Activated CD4-positive, alpha-beta T cell treated with anti-CD3 and anti-CD28 coated beads, Interleukin-2, amount 50 U/mL, for 48 hours (primary cell): ENCODE results near the gene GSPT1.

Source experiments
- DNase-seq, 2 experiments: peaks; one replicate each; pipeline ENCODE4 v3.0.0-alpha.2; 2020

GSPT1 gene

GRCh38 chr16:11909653-11910545 is 5.9 kb downstream of the GSPT1 start:
- DNase-seq = no peak

GRCh38 chr16:11907160-11907970 is 8.4 kb downstream of the GSPT1 start:
- no peak for DNase-seq

DNA sequence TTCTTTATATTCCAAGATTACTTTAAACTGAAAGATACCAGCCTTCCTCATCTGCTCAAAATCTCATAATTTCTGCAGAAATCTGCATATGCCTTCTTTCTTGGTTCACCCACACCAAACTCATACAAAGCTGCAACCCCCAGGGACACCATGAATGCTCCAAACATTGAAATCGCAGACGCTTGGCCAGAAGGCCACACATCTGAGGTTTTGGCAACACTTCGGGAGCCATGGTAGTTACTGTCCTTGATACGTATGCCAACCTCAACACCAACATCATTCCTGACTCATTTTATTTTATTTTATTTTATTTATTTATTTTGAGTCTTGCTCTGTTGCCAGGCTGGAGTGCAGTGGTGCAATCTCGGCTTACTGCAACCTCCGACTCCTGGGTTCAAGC is 11.8 kb downstream of the GSPT1 start:
- DNase-seq = no peak

DNA sequence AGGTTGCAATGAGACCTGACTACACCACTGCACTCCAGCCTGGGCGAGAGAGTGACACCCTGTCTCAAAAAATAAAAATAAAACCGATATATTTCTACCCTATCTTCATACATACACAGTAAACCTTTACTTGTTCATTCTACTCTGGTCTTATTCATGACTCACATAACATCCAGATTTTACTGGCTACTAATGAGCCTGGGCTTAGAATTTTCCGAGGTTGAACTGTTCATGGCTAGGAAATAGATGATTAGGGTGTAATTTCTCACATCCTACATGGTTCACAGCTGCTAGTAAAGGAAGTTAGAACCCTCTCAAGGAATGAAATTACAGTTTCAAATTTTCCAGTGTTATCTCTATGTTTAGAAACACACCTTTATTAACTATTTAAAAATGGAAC is 14.7 kb downstream of the GSPT1 start:
- no peak for DNase-seq

DNA sequence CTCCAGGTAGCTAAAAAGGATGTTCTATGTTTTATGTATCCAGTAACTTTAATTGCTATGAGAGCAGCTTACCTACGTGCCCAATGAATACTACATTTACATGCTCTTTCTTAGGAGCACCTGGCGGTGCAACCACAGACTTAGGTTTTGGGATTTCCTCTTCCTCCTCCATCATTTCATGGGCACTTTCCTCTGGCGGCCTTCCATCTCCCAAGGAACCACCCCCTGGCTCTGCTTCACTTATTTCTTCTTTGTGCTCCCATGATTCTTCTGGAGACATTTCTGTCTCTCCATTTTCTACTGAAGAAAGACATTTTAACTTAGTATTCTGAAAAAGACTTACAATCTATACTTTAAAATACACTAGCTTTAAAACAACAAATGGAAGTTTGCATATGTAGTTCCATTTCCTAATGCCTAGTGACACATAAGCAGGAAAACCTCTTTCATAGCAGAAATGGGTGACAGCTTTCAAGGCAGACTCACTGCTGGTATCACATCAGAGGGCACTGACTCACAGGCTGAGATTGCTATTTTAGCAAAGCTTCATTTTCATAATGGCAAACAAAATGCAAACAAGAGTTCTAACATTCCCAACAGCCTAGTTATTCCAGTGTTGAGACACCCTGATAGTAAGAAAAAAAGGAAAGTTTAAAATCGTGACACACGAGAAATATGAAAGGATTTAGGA is 19.1 kb downstream of the GSPT1 start:
- no peak for DNase-seq

GRCh38 chr16:11893571-11893970 is 22.2 kb downstream of the GSPT1 start:
- no peak for DNase-seq

DNA sequence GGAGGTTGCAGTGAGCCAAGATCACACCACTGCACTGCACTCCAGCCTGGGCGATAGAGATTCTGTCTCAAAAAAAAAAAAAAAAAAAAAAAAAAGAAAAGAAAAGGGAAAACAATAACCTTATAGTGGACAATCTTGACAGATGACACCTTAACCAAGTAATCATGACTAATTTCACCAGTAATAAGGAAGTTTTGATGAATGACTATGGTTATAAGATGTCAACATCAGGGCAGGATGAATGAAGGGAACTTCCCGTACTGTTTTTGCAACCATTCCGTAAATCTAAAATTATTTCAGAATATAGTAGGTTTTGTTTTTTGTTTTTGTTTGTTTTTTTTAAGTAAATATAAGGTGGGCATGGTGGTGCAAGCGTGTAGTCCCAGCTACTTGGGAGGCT is 23.0 kb downstream of the GSPT1 start:
- DNase-seq = no peak

- no peak for DNase-seq
These were observed 25.4 kb downstream of the GSPT1 start for GRCh38 chr16:11890231-11890965.

DNA sequence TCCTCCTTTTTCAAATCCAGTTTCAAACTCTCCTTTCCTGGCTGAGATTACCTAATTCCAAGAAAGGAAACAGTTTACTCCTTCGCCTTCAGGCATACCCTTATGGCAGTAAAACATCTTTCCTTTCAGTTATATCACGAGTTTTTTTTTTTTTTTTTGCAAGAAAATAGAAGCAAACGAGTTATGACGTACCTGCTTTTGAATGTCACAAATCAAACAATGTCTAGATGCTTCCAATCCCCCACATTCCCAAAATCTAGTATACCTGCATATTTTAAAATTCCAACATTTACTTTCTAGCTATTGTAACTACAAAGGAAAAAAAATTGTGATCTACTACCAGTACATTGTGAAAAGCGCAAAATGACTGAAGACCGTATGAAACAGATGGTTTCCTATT is 28.9 kb downstream of the GSPT1 start:
- no peak for DNase-seq

DNA sequence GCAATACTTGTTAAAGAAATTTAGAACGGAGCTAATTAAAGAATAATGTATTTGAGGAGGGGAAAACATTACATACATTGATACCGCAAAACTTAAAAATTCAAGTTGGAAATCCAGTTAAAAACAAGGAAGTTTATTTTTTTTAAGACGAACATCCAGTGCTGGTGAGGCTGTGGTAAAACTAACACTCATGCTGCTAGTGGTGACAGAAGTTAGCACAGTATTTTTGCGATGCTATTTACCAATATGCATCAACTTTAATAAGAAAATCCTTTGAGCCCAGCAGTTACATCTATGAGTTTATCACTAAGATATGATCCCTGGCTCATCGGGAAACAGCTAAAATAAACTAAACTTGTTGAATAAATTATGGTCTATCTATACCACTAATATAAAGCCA is 31.7 kb downstream of the GSPT1 start:
- DNase-seq = no peak

DNA sequence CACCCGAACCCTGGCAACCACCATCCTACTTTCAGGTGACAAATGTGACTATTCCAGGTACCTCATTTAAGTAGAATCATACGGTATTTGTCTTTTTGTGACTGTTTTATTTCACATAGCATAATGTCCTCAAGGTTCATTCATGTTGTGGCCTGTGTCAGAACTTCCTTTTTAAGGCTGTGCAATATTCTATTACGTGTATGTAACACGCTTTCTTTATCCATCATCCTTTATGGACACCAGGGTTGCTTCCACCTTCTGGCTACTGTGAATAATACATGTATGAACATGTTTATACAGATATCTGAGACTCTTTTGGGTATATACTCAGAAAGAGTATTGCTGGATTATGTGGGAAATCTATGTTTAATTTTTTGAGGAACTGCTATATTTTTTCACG is 35.7 kb downstream of the GSPT1 start:
- no peak for DNase-seq

DNA sequence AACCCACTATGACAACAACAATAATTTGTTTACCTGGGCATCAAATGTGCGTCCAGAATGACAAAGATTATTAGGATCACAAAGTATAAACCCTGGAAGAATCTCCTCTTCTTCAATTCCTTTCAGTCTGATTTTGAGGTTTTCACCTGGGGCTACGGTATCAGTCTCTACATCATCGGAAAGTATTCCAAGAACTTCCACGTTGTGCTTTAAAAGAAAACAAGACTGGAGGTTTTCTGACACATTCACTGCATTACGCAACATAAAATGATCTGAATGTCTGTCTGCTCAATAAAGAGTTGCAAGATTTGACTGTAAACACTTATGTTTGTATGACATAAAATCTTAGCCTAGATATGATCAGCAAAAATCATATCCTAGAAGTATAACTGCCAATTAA is 38.4 kb downstream of the GSPT1 start:
- DNase-seq = no peak

- DNase-seq = no peak
These were observed 39.5 kb downstream of the GSPT1 start for GRCh38 chr16:11876306-11876705.

GRCh38 chr16:11875721-11876120 is 40.0 kb downstream of the GSPT1 start:
- no peak for DNase-seq

DNA sequence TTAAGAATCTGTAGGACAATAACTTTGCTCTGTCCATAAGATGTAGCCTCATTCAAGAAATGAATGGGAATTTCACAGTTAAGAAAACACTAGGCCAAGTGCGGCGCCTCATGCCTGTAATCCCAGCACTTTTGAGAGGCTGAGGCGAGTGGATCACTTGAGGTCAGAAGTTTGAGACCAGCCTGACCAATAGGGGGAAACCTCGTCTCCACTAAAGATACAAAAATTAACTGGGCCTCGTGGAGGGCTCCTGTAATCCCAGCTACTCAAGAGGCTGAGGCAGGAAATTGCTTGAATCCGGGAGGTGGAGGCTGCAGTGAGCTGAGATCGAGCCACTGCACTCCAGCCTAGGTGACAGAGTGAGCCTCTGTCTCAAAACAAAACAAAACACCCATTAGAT is 44.6 kb downstream of the GSPT1 start:
- no peak for DNase-seq

DNA sequence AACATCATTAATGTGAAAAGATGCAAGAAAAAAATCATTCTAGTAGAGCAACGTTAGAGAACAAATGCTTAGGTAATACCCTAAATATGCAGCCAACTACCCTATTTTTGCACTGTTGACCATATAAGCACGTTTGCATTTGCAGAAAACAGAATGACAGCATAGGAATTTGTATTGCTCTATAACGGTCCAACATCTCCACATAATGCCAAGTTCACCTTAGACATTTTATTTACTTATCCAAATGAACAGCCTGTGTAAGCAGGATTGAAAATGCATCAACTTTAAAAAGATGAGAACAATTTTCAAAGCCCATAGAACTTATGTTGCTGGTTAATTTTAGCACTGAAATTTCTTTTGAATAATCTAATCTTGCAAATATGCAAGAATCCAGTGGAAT is 45.4 kb downstream of the GSPT1 start:
- DNase-seq = no peak

- no peak for DNase-seq
These were observed 46.2 kb downstream of the GSPT1 start for GRCh38 chr16:11869353-11870228.

DNA sequence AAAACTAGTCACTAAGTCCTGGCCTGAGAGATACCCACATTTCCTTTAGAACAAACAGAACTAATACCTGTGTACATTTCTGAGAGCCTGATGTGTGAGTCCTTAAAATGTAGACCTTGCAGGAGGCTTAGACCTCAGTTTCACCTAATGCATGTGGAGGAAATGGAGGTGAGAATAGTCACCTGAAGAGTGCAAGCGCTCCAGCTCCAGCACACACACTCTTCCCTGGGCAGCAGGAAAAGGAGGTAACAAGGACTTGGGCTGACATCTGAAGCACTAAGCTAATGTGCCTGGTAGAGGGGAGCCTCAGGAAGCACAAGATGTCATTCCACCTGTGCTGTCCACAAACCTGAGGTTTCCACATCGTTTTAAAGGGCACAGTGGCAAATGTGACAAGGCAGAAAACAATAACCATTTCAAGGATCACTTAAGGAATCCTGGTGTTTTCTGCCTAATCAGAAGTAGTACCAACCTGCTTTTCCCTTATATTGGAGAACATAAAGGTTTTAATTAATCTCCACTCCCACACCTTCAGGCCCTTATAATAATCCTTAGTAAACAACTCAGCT is 47.3 kb downstream of the GSPT1 start:
- DNase-seq = no peak

- no peak for DNase-seq
These were observed 53.3 kb downstream of the GSPT1 start for GRCh38 chr16:11862489-11862888.

GRCh38 chr16:11857161-11857560 is 58.6 kb downstream of the GSPT1 start:
- DNase-seq = no peak

GRCh38 chr16:11852092-11852809 is 63.5 kb downstream of the GSPT1 start:
- DNase-seq = no peak
